Measurements from ENCODE around the gene GPR141.

Gene GPR141

DNA sequence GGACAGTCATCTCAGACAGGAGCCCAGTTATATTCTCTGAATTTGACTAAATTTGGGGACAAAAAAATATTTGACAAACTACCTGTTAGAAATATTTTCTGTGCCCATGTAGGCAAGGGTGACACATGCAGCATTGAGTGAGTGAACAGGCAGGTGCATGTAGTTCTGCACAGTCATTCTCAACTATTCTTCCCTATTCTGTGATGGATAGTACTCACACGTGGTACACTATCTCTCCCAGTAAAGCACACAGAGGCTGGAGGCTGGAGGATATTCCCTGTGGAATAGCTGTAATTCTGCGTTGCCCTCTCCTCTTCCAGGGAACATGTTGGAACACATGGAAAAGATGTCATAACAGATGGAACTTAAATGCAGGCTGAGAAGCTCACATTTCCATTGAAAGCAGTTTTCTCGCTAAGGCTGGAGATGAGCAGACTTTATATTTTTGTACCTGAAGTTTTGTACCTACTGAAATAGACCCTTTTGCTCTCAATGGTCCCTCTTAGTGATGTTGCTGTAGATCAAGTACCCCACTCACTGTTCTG lies 75.0 kb downstream of the GPR141 start:
- H3K4me1 ChIP-seq: no peaks in the 10 kb centered on the region
- no peak for TF ChIP-seq CTCF (IDR thresholded peaks at IDR 0.05)
- no peak overlapping the region for H3K27ac ChIP-seq
- no peak overlapping the region for H2AFZ ChIP-seq
- H3K4me3 ChIP-seq (ENCODE audit: low read depth, low read length): no peak overlapping the region
- no peaks in the 10 kb centered on the region for H3K79me2 ChIP-seq
- no peaks in the 10 kb centered on the region for H3K9me3 ChIP-seq (ENCODE audit: control insufficient read depth, low read length)
- no peak overlapping the region for H3K4me2 ChIP-seq (ENCODE audit: low read length)
- H3K36me3 ChIP-seq (ENCODE audit: control insufficient read depth, insufficient read depth, low read length): no peaks in the 10 kb centered on the region
- H3K27me3 ChIP-seq (ENCODE audit: control insufficient read depth, insufficient read depth, low read length): no peaks in the 10 kb centered on the region
- H3K9ac ChIP-seq: no peak overlapping the region

DNA sequence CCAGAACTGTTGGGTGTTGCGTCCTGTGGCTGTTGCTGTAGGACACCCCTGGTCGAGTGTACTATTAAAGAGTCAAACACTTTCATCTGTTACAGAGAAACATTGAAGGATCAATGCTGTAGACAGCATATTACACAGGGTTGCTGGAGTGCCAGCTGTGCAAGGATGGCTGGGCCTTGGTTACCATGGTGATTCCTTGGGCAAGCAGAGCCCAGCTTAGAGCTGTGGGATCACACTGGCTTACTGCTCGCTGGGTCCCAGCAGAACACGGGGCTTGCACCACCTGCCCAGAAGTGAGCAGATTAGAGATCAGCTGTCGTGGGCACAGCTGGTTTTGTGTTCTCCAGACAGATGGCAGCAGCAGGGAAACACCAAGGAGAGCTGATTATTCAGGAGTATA lies 76.0 kb downstream of the GPR141 start:
- Histone ChIP-seq H3K9me3 (ENCODE audit: control insufficient read depth, low read length) (no peaks in the 10 kb centered on the region), H3K27me3 (ENCODE audit: control insufficient read depth, insufficient read depth, low read length) (no peaks in the 10 kb centered on the region), H3K36me3 (ENCODE audit: control insufficient read depth, insufficient read depth, low read length) (no peaks in the 10 kb centered on the region), H3K9ac (no peak overlapping the region), H3K4me2 (ENCODE audit: low read length) (no peak overlapping the region), H3K4me3 (ENCODE audit: low read depth, low read length) (no peak overlapping the region), H3K4me1 (no peaks in the 10 kb centered on the region), H3K79me2 (no peaks in the 10 kb centered on the region), H2AFZ (no peak overlapping the region), H3K27ac (no peak overlapping the region)
- no peak for TF ChIP-seq CTCF (IDR thresholded peaks at IDR 0.05)

DNA sequence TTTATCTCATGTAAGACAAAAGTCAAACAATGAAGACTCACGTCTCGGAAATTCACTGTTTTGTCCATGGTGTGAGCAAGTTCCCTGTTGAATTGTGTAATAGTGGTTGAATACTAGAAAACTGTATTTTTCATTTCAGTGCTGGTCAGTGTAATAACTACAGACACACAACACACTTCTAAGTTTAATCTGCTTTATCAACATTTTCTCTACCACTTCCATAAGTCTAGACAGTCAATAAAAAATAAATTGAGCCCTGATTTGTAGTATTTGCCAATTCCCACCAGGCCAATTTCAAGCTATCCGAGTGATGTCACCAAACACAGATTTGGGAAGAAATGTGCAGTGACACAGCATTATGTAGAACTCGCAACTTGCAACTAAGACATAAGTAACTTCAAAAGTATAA lies 81.9 kb downstream of the GPR141 start:
- Histone ChIP-seq H3K27ac (no peak overlapping the region), H3K27me3 (ENCODE audit: control insufficient read depth, insufficient read depth, low read length) (no peaks in the 10 kb centered on the region), H3K9ac (no peak overlapping the region), H3K9me3 (ENCODE audit: control insufficient read depth, low read length) (no peaks in the 10 kb centered on the region), H3K4me1 (no peaks in the 10 kb centered on the region), H2AFZ (no peak overlapping the region), H3K36me3 (ENCODE audit: control insufficient read depth, insufficient read depth, low read length) (no peaks in the 10 kb centered on the region), H3K4me2 (ENCODE audit: low read length) (no peak overlapping the region), H3K79me2 (no peaks in the 10 kb centered on the region), H3K4me3 (ENCODE audit: low read depth, low read length) (no peak overlapping the region)
- TF ChIP-seq CTCF (IDR thresholded peaks at IDR 0.05): no peak

- Histone ChIP-seq H3K27ac (no peak overlapping the region), H2AFZ (no peak overlapping the region)
These were observed 82.4 kb downstream of the GPR141 start for GRCh38 chr7:37765872-37766525.

More at GRCh38 chr7:37765872-37766525, 82.4 kb downstream of the GPR141 start:
- no peak for TF ChIP-seq CTCF (IDR thresholded peaks at IDR 0.05)
- no peaks in the 10 kb centered on the region for H3K9me3 ChIP-seq (ENCODE audit: control insufficient read depth, low read length)
- H3K4me3 ChIP-seq (ENCODE audit: low read depth, low read length): no peak overlapping the region
- no peaks in the 10 kb centered on the region for H3K36me3 ChIP-seq (ENCODE audit: control insufficient read depth, insufficient read depth, low read length)
- no peaks in the 10 kb centered on the region for H3K27me3 ChIP-seq (ENCODE audit: control insufficient read depth, insufficient read depth, low read length)
- H3K79me2 ChIP-seq: no peaks in the 10 kb centered on the region
- no peaks in the 10 kb centered on the region for H3K4me1 ChIP-seq
- no peak overlapping the region for H3K9ac ChIP-seq
- H3K4me2 ChIP-seq (ENCODE audit: low read length): no peak overlapping the region
